ENCODE data around the gene YPEL1. TPM values are rescaled to one million over a fixed set of nuclear protein-coding genes. Genes with fewer than 3 reads are reported as not detected.

Gene YPEL1
- total RNA-seq, 1 experiment from 2014 or later: 3.6 TPM

DNA sequence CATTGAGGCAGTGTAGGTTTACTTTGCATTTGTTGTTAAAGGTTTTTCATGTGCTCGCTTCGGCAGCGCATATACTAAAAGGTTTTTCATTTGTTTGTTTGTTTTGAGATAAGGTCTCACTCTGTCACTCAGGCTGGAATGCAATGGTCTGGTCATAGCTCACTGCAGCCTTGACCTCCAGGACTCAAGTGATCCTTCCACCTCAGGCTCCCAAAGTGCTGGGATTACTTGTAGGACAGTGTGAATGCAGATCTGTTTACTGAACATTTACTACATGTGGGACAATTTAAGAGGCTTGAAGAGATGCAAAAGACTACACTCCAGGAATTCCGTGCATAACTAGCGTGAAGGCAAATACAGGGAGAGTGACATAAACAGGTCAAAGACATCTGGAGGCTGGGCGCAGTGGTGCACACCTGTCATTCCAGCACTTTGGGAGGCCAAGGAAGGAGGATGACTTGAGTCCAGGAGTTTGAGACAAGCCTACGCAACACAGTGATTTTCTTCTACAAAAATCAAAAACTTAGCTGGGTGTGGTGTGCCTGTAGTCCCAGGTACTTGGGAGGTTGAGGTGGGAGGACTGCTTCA, 34.1 kb downstream of the YPEL1 start:
- BruUV-seq (replicated peaks): no TSS peak
- DNase-seq (ENCODE audit: low spot score): no peak
- Histone ChIP-seq H3K4me3 (ENCODE audit: low read depth, low read length, poor library complexity, severe bottlenecking) (no peak overlapping the region), H3K36me3 (ENCODE audit: insufficient read depth, low read length, poor library complexity, severe bottlenecking) (peaks cover 13% of the 10 kb centered on the region), H3K27ac (ENCODE audit: low read depth, low read length, poor library complexity, severe bottlenecking) (no peak overlapping the region), H3K4me1 (ENCODE audit: insufficient read depth, low read length, poor library complexity, severe bottlenecking) (no peaks in the 10 kb centered on the region), H3K27me3 (replicated peaks; ENCODE audit: insufficient read depth, low read depth, low read length, poor library complexity) (no peaks in the 10 kb centered on the region), H3K9me3 (ENCODE audit: low read depth, low read length, poor library complexity, severe bottlenecking) (no peaks in the 10 kb centered on the region)
- intact Hi-C loops (cut with micrococcal nuclease; ENCODE audit: unreplicated experiment): no loop called here
- POLR2A ChIA-PET (ENCODE audit: low non-redundant PET): no interaction called here
- no peak for TF ChIP-seq EZH2 (IDR thresholded peaks at IDR 0.05; ENCODE audit: borderline replicate concordance, low read depth, low read length, poor library complexity, severe bottlenecking)
- TF ChIP-seq, protein P1, sequence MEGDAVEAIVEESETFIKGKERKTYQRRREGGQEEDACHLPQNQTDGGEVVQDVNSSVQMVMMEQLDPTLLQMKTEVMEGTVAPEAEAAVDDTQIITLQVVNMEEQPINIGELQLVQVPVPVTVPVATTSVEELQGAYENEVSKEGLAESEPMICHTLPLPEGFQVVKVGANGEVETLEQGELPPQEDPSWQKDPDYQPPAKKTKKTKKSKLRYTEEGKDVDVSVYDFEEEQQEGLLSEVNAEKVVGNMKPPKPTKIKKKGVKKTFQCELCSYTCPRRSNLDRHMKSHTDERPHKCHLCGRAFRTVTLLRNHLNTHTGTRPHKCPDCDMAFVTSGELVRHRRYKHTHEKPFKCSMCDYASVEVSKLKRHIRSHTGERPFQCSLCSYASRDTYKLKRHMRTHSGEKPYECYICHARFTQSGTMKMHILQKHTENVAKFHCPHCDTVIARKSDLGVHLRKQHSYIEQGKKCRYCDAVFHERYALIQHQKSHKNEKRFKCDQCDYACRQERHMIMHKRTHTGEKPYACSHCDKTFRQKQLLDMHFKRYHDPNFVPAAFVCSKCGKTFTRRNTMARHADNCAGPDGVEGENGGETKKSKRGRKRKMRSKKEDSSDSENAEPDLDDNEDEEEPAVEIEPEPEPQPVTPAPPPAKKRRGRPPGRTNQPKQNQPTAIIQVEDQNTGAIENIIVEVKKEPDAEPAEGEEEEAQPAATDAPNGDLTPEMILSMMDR (conservative IDR thresholded peaks at IDR 0.05; ENCODE audit: low read depth, low read length): no peak
- CTCF ChIA-PET: no interaction called here

DNA sequence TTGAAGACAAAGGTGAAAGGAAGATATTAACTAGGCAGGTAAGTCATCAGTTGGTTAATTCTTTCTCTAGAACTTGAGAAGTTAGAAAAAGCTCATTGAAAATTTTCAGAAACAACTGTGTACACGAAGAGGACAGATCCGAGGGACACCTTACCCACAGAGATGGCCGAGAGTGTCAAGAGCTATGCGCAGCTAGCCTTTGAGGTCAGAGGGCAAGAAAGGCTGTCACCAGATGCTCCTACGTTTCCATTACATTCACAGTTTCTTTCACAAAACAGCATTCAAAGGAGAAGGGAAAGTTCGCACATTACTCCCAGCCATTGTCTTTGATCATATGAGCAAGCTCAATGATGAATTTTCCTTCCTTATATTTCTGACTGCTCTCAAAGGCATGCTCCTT, 34.8 kb downstream of the YPEL1 start:
- H3K9me3 ChIP-seq (ENCODE audit: low read depth, low read length, poor library complexity, severe bottlenecking): no peaks in the 10 kb centered on the region
- no peak overlapping the region for H3K27ac ChIP-seq (ENCODE audit: low read depth, low read length, poor library complexity, severe bottlenecking)
- H3K4me3 ChIP-seq (ENCODE audit: low read depth, low read length, poor library complexity, severe bottlenecking): no peak overlapping the region
- intact Hi-C loops (cut with micrococcal nuclease; ENCODE audit: unreplicated experiment): no loop called here
- no peak for DNase-seq (ENCODE audit: low spot score)
- TF ChIP-seq, protein P1 (conservative IDR thresholded peaks at IDR 0.05; ENCODE audit: low read depth, low read length): no peak
- no peak for TF ChIP-seq EZH2 (IDR thresholded peaks at IDR 0.05; ENCODE audit: borderline replicate concordance, low read depth, low read length, poor library complexity, severe bottlenecking)
- no peaks in the 10 kb centered on the region for H3K4me1 ChIP-seq (ENCODE audit: insufficient read depth, low read length, poor library complexity, severe bottlenecking)
- no peaks in the 10 kb centered on the region for H3K27me3 ChIP-seq (replicated peaks; ENCODE audit: insufficient read depth, low read depth, low read length, poor library complexity)
- CTCF ChIA-PET: no interaction called here
- POLR2A ChIA-PET (ENCODE audit: low non-redundant PET): no interaction called here
- peaks cover 14% of the 10 kb centered on the region for H3K36me3 ChIP-seq (ENCODE audit: insufficient read depth, low read length, poor library complexity, severe bottlenecking)
- no TSS peak for BruUV-seq (replicated peaks)

DNA sequence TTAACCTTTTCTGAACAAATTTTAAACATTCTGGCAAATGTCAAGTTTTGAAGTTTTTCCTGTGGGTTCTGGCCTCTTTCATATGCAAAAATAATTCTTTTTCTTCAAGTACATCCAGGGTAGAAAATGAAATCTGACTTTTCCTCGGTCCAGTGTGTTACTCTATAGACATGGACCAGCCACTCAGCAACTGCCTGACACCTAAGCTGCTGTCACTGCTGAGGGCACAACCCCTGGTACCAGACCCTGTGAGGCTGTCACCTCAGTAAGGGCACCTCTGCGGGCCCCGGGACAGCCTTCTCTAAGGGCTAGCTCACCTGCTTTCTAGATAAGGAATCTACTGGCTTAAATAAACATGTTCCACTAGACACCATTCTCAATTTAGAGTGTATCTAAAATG, 36.0 kb downstream of the YPEL1 start:
- no peak for DNase-seq (ENCODE audit: low spot score)
- H3K27ac ChIP-seq (ENCODE audit: low read depth, low read length, poor library complexity, severe bottlenecking): no peak overlapping the region
- H3K4me1 ChIP-seq (ENCODE audit: insufficient read depth, low read length, poor library complexity, severe bottlenecking): no peaks in the 10 kb centered on the region
- CTCF ChIA-PET: no interaction called here
- no peak for TF ChIP-seq EZH2 (IDR thresholded peaks at IDR 0.05; ENCODE audit: borderline replicate concordance, low read depth, low read length, poor library complexity, severe bottlenecking)
- TF ChIP-seq, protein P1 (conservative IDR thresholded peaks at IDR 0.05; ENCODE audit: low read depth, low read length): no peak
- intact Hi-C loops (cut with micrococcal nuclease; ENCODE audit: unreplicated experiment): no loop called here
- H3K9me3 ChIP-seq (ENCODE audit: low read depth, low read length, poor library complexity, severe bottlenecking): no peaks in the 10 kb centered on the region
- H3K27me3 ChIP-seq (replicated peaks; ENCODE audit: insufficient read depth, low read depth, low read length, poor library complexity): no peaks in the 10 kb centered on the region
- BruUV-seq (replicated peaks): no TSS peak
- POLR2A ChIA-PET (ENCODE audit: low non-redundant PET): no interaction called here
- no peak overlapping the region for H3K4me3 ChIP-seq (ENCODE audit: low read depth, low read length, poor library complexity, severe bottlenecking)
- peaks cover 14% of the 10 kb centered on the region for H3K36me3 ChIP-seq (ENCODE audit: insufficient read depth, low read length, poor library complexity, severe bottlenecking)

All from A673 (cell line).